K562 (cell line): ENCODE results near the gene ZNF839. TPM values are rescaled to one million over a fixed set of nuclear protein-coding genes. Genes with fewer than 3 reads are reported as not detected.
A peak's percentile ranks its signal among the peaks of the same experiment; 100 is the strongest.

Experiments used
- ATAC-seq: fragments of 200-7000 bp; cut with Tn5 transposase; 3 replicates; pipeline ENCODE4 v1.9.1; 2020; ENCODE audit warnings: moderate library complexity
- BruUV-seq: library from RNA; stranded (reverse); fragments of 400-500 nt; replicated peaks from 2 replicates; lab custom pipeline; 2021; lab: Mats Ljungman, UMichigan
- CTCF ChIA-PET: fragments of 300-600 bp; formaldehyde crosslinking; extraction: SDS; loops from one replicate; lab custom pipeline; 2021; ENCODE audit warnings: low intra/inter-chr PET ratio; lab: Yijun Ruan, JAX
- POLR2A ChIA-PET: fragments of 300-600, 350-650 bp; sonication (Branson Sonifier 250); formaldehyde crosslinking; extraction: SDS; loops from one replicate; lab custom pipeline; 2021; ENCODE audit warnings: antibody characterized with exemption, inconsistent platforms; lab: Yijun Ruan, JAX
- DNase-seq, 4 experiments: peaks; one replicate each; pipeline versions ENCODE4 v3.0.0 to v3.0.0-alpha.2; 2011 to 2018; ENCODE audit warnings: low spot score in 3 of 4, mixed read lengths in 3 of 4; ENCODE audit errors: extremely low read depth in 1 of 4
- FAIRE-seq: peaks from 2 replicates; lab custom pipeline; 2011; peaks lifted over from hg19 to GRCh38; lab: Jason Lieb, UNC
- H2AFZ ChIP-seq: 2 replicates; pipeline ENCODE4 v1.6.0; 2011; ENCODE audit warnings: low read depth, low read length, control low read depth, inconsistent platforms
- H3K27ac ChIP-seq: fragments of 200-600 bp; 3 replicates; pipeline ENCODE4 v1.8.0; 2011; ENCODE audit warnings: low read depth, mild to moderate bottlenecking, control low read depth, inconsistent platforms, low read length, moderate library complexity, mixed read lengths; ENCODE audit errors: extremely low read depth
- H3K27me3 ChIP-seq, 2 experiments: fragments of 300-600 bp in 1 of 2; 2 replicates in 1 of 2; 3 replicates in 1 of 2; pipeline versions ENCODE4 v1.6.0 to v1.8.0; 2011; ENCODE audit warnings: inconsistent platforms in 2 of 2, low read length in 2 of 2, mild to moderate bottlenecking in 1 of 2, mixed read lengths in 1 of 2, moderate library complexity in 1 of 2; ENCODE audit not compliant: control insufficient read depth in 2 of 2, insufficient read depth in 2 of 2
- H3K36me3 ChIP-seq: fragments of 300-600 bp; 3 replicates; pipeline ENCODE4 v1.8.0; 2011; ENCODE audit warnings: mild to moderate bottlenecking, low read length, inconsistent platforms; ENCODE audit not compliant: control insufficient read depth, insufficient read depth
- H3K4me1 ChIP-seq, 2 experiments: fragments of 200-600 bp in 1 of 2; replicated peaks in 1 of 2; 2 replicates in 1 of 2; 3 replicates in 1 of 2; pipeline versions ENCODE4 v1.5.1 to v1.8.0; 2011; ENCODE audit warnings: inconsistent platforms in 2 of 2, low read length in 2 of 2, mild to moderate bottlenecking in 1 of 2, mixed read lengths in 1 of 2, moderate library complexity in 1 of 2; ENCODE audit not compliant: control insufficient read depth in 2 of 2, insufficient read depth in 2 of 2
- H3K4me2 ChIP-seq: 2 replicates; pipeline ENCODE4 v1.6.1; 2011; ENCODE audit warnings: low read length, control low read depth, inconsistent platforms, mixed read lengths; ENCODE audit not compliant: insufficient read depth
- H3K4me3 ChIP-seq: fragments of 200-600 bp; sonication (generic), shearing (Covaris generic); 2 replicates; pipeline ENCODE4 v1.5.1; 2016; ENCODE audit warnings: control low read depth, inconsistent platforms
- H3K79me2 ChIP-seq: fragments of 200-600 bp; 3 replicates; pipeline ENCODE4 v1.8.0; 2011; ENCODE audit warnings: low read length, inconsistent platforms; ENCODE audit not compliant: control insufficient read depth, insufficient read depth
- H3K9ac ChIP-seq, 2 experiments: 2 replicates each; pipeline versions ENCODE4 v1.6.0 to v1.6.1; 2011; ENCODE audit warnings: low read depth in 2 of 2, low read length in 2 of 2, control low read depth in 1 of 2, inconsistent platforms in 1 of 2, mild to moderate bottlenecking in 1 of 2, mixed read lengths in 1 of 2; ENCODE audit not compliant: insufficient read depth in 1 of 2
- H3K9me1 ChIP-seq: one replicate; pipeline ENCODE4 v1.6.0; 2011; ENCODE audit warnings: inconsistent platforms, mild to moderate bottlenecking, low read length, moderate library complexity; ENCODE audit not compliant: control insufficient read depth, insufficient read depth
- H3K9me3 ChIP-seq: replicated peaks from 2 replicates; pipeline ENCODE4 v1.5.1; 2011; ENCODE audit warnings: low read depth, low read length, inconsistent platforms; ENCODE audit not compliant: control insufficient read depth, insufficient read depth
- H4K20me1 ChIP-seq: replicated peaks from 2 replicates; pipeline ENCODE4 v1.6.1; 2011; ENCODE audit warnings: low read length, inconsistent platforms, mixed read lengths; ENCODE audit not compliant: control insufficient read depth, insufficient read depth
- BRF1 ChIP-seq: IDR thresholded peaks from 3 replicates; pipeline ENCODE4 v1.6.1; 2011; ENCODE audit warnings: borderline replicate concordance, mild to moderate bottlenecking; ENCODE audit not compliant: insufficient read length; ENCODE audit errors: extremely low read depth
- EWSR1 ChIP-seq: fragments of 450-650 bp; IDR thresholded peaks from 2 replicates; pipeline ENCODE4 v1.6.1; 2018; ENCODE audit warnings: borderline replicate concordance, mild to moderate bottlenecking, low read depth, moderate library complexity; ENCODE audit not compliant: partially characterized antibody
- HDAC2 ChIP-seq: fragments of 450-650 bp; IDR thresholded peaks from 2 replicates; pipeline ENCODE4 v1.6.1; 2016; ENCODE audit warnings: mild to moderate bottlenecking
- NR2C2 ChIP-seq, 2 experiments: fragments of 200-800 bp in 1 of 2; sonication (Bioruptor generic) in 1 of 2; sonication (generic) in 1 of 2; formaldehyde crosslinking in 1 of 2; IDR thresholded peaks; 2 replicates each; pipeline versions ENCODE4 v1.6.1 to v1.8.0; 2016 to 2022; ENCODE audit warnings: mild to moderate bottlenecking in 1 of 2, missing compliant biosample characterization in 1 of 2, missing genetic modification characterization in 1 of 2, missing genetic modification reagents in 1 of 2
- SMAD3 ChIP-seq: fragments of 450-650 bp; formaldehyde crosslinking; conservative IDR thresholded peaks from 2 replicates; pipeline ENCODE4 v1.4.0; 2020; ENCODE audit warnings: mild to moderate bottlenecking
- SMAD4 ChIP-seq: fragments of 250-450 bp; sonication (Bioruptor Pico); conservative IDR thresholded peaks from 2 replicates; pipeline ENCODE4 v1.8.0; 2021; ENCODE audit warnings: inconsistent platforms, mild to moderate bottlenecking, moderate library complexity
- STAT5A ChIP-seq: IDR thresholded peaks from 2 replicates; pipeline ENCODE4 v1.6.1; 2012; ENCODE audit warnings: low read length, inconsistent platforms, borderline replicate concordance
- ZC3H4 ChIP-seq: sonication (generic); formaldehyde crosslinking; IDR thresholded peaks from 2 replicates; pipeline ENCODE4 v1.9.0; 2021; ENCODE audit warnings: missing genetic modification reagents, borderline replicate concordance
- ZKSCAN8 ChIP-seq: fragments of 200-800 bp; sonication (Bioruptor generic); IDR thresholded peaks from 2 replicates; pipeline ENCODE4 v1.6.1; 2016; ENCODE audit warnings: missing genetic modification characterization, missing compliant biosample characterization
- WGBS: fragments of 100-300 bp; shearing (Covaris generic); methylation state at CpG from one replicate; pipeline ENCODE4 v1.1.6; 2016; ENCODE audit warnings: low coverage, mixed read lengths; ENCODE audit not compliant: insufficient coverage; ENCODE audit errors: missing lambda C conversion rate; 5-methylcytosine and 5-hydroxymethylcytosine counted together
- in situ Hi-C: fragments of 300-500 bp; cut with MboI; formaldehyde crosslinking; loops from 4 replicates; pipeline ENCODE4 v1.15.0; 2018; ENCODE audit warnings: inconsistent platforms, mixed read lengths
- intact Hi-C: fragments of 100-400 bp; cut with micrococcal nuclease; formaldehyde crosslinking; loops from 2 replicates; pipeline ENCODE4 v1.14.2; 2022
- polyA plus RNA-seq, 8 experiments: library from polyadenylated mRNA; depleted of rRNA in 4 of 8; stranded (reverse) in 5 of 8; unstranded in 3 of 8; fragments of >200 nt; fragmentation: Nextera tagmentation in 2 of 8; fragmentation: Illumina TruSeq in 1 of 8; extraction: Ambion mirVana in 2 of 8; extraction: Trizol in 1 of 8; gene quantifications; 2 replicates each; pipeline versions ENCODE4 v1.2.1 to v1.2.3, GENCODE V29; 2011 to 2014; ENCODE audit warnings: inconsistent platforms in 1 of 8, missing spikeins in 1 of 8
- total RNA-seq, 7 experiments: library from RNA; depleted of rRNA in 6 of 7; stranded (reverse); fragments of >200 nt in 6 of 7; fragmentation: Illumina TruSeq in 2 of 7; extraction: Trizol in 2 of 7; gene quantifications; 2 replicates each; pipeline versions ENCODE4 v1.2.1 to v1.2.3, GENCODE V29; 2011 to 2021; ENCODE audit warnings: low replicate concordance in 1 of 7

Gene ZNF839
- total and polyA plus RNA-seq, 9 of the 15 experiments (the other 6 are each of a cell fraction or from before 2014, with no cell fraction given) = 0.42 to 8.4 (median 5.7) TPM

DNA sequence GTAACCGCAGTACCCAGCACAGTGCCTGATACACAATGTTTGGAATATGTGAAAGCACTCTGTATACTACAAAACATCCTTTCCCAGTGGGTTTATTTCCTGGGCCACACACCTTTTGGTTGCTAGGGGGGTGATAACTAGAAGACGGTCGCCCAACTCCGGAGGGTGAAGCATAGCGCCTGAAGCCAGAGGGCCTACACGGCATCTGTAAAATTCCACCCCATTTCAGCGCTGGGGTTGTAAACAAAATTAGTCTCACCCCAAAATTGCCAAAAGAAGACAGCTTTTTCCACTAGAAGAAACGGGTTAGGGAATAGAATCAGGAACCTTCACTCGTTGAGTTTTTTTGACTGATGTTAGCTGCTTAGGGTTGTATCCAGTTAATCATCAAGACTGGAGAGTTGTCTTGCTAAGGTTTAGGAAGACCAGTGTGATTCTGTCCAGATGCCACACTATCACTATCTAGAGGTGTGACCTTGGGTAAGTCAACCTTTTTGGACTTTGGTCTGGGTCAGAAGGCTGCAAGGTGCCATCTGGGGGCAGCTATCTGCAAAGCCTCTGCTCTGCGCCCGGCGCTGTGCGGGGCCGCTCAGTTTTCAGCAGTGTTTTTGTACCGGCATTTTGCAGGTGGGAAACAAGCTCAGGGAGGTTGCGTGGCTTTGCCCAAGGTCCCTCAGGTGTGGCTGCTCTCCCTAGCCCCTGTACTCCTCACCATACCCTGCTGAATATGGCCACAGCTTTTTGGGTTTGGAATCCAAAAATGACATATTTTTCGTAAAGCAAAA lies 1.3 kb downstream of the ZNF839 start:
- FAIRE-seq = no peak
- peak overlapping the region; percentile 84 for H3K4me3 ChIP-seq
- H3K9me3 ChIP-seq = no peaks in the 10 kb centered on the region
- intact Hi-C loops (no loop called here), in situ Hi-C loops (loop anchor here (10.0 kb wide), 1 partner anchor 194 kb away; no protein-coding TSS in a partner anchor)
- POLR2A ChIA-PET = interaction anchor here (0.7 kb wide), 1 partner anchor 154 kb away, joined by 3 read pairs; no protein-coding TSS in a partner anchor
- DNase-seq = no peak
- ATAC-seq = no peak
- peak overlapping the region; percentile 91 to 97 for H3K9ac ChIP-seq
- BruUV-seq = TSS peak; percentile 67
- peaks cover 14% of the 10 kb centered on the region; the same call in 2 of the 3 replicates for H3K36me3 ChIP-seq
- 80% methylated on average over 16 of the region's 17 CpGs for WGBS
- CTCF ChIA-PET = no interaction called here
- no peaks in the 10 kb centered on the region for H3K27me3 ChIP-seq
- no peaks in the 10 kb centered on the region for H4K20me1 ChIP-seq
- TF ChIP-seq HDAC2 (no peak), ZC3H4 (CRISPR knock-in tag) (no peak), SMAD3 (CRISPR knock-in tag) (no peak), BRF1 (no peak), NR2C2 (CRISPR knock-in tag; IDR thresholded peaks at IDR 0.05) (no peak), NR2C2 (tag; IDR thresholded peaks at IDR 0.05) (no peak), STAT5A (no peak), ZKSCAN8 (CRISPR knock-in tag) (no peak), SMAD4 (CRISPR knock-in tag) (no peak), EWSR1 (no peak)
- peaks cover 15% of the 10 kb centered on the region for H3K79me2 ChIP-seq
- no peak overlapping the region; the same call in 1 of the 2 replicates for H2AFZ ChIP-seq
- H3K27ac ChIP-seq = peak overlapping the region; percentile 76; the same call in 1 of the 3 replicates
- H3K4me1 ChIP-seq = peaks cover 20 to 21% of the 10 kb centered on the region in 2 experiments; a peak in 4 of 5 replicates
- no peaks in the 10 kb centered on the region for H3K9me1 ChIP-seq
- peak overlapping the region; percentile 91 for H3K4me2 ChIP-seq
